GM12891 (cell line): ENCODE measurements around the gene KCNQ1OT1.

Source experiments
- POLR2A ChIP-seq: IDR thresholded peaks from 2 replicates; pipeline ENCODE4 v1.6.1; 2011; ENCODE audit warnings: low read depth, low read length, control low read depth
- POLR2AphosphoS5 ChIP-seq: IDR thresholded peaks from 2 replicates; pipeline ENCODE4 v1.6.1; 2011; ENCODE audit warnings: low read depth, low read length, control low read depth
- POU2F2 ChIP-seq: IDR thresholded peaks from 2 replicates; pipeline ENCODE4 v1.6.1; 2011; ENCODE audit warnings: low read depth, mild to moderate bottlenecking, control low read depth, low read length, moderate library complexity
- SPI1 ChIP-seq: IDR thresholded peaks from 2 replicates; pipeline ENCODE4 v1.6.1; 2011; ENCODE audit warnings: low read depth, low read length, control low read depth
- TAF1 ChIP-seq: IDR thresholded peaks from 2 replicates; pipeline ENCODE4 v1.6.1; 2011; ENCODE audit warnings: low read depth, low read length, control low read depth

DNA sequence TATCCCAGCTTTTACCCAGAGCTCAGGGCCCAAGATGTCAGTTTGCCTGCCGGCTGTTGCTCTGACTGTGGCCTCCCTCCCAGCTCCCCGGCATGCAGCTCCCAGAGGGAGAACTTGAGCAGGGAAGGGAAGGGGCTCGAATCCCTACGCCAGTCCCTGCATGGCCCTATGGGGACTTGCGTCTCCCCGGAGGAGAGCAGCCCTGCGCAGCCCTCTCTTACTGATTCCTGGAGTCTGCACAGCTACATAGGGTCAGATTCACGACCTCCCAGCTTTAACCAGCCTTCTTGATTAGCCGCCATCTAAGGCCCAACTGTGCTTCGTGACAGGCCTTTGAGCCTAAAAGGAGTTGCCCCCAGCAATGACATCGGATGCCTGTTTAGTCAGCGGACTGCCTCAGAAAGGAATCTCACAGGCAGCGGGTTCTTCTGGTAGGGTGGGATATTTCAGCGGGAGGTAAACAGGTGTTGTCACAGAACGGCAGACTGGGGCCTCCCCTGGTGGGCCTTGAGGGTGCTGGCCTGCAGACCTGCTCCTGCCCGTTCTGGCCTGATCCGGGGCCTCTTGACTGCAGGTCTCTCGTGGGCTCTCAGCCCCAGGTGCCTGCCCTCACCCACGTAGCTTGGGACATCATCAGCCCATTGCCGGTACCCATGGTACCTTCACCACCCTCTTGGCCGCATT, 43.8 kb upstream of the KCNQ1OT1 start:
- TF ChIP-seq TAF1 (no peak), POLR2AphosphoS5 (no peak), POLR2A (no peak), POU2F2 (no peak), SPI1 (no peak)
